Activated B cell treated with CpG ODN at 0.5 μM for 24 hours (primary cell): ENCODE results near the gene CTNNA1. TPM values are rescaled to one million over a fixed set of nuclear protein-coding genes. Genes with fewer than 3 reads are reported as not detected.

Source experiments
- ATAC-seq: fragments of 200-7000 bp; cut with Tn5 transposase; one replicate; pipeline ENCODE4 v1.10.0; 2021; ENCODE audit warnings: low read depth, mild to moderate bottlenecking, moderate library complexity
- CTCF ChIA-PET: fragments of 350-600 bp; sonication (Branson Sonifier 250); formaldehyde crosslinking; loops from one replicate; lab custom pipeline; 2021; ENCODE audit warnings: antibody characterized with exemption; lab: Charles Lee
- POLR2A ChIA-PET: fragments of 350-600 bp; sonication (Branson Sonifier 250); formaldehyde crosslinking; loops from one replicate; lab custom pipeline; 2021; ENCODE audit warnings: antibody characterized with exemption; lab: Charles Lee
- DNase-seq: peaks from one replicate; pipeline ENCODE4 v3.0.0; 2022
- H3K27ac Mint-ChIP-seq: one replicate; pipeline ENCODE4 v1.8.0; 2020; ENCODE audit warnings: mixed read lengths
- H3K27me3 Mint-ChIP-seq: one replicate; pipeline ENCODE4 v1.8.0; 2021; ENCODE audit warnings: mixed read lengths
- H3K36me3 Mint-ChIP-seq: one replicate; pipeline ENCODE4 v1.8.0; 2021; ENCODE audit warnings: low read depth, mixed read lengths
- H3K4me1 Mint-ChIP-seq: one replicate; pipeline ENCODE4 v1.8.0; 2021; ENCODE audit warnings: mixed read lengths
- H3K4me3 Mint-ChIP-seq: one replicate; pipeline ENCODE4 v1.8.0; 2020; ENCODE audit warnings: mild to moderate bottlenecking, mixed read lengths
- H3K9me3 Mint-ChIP-seq: one replicate; pipeline ENCODE4 v1.8.0; 2020; ENCODE audit warnings: mixed read lengths
- CTCF ChIP-seq: fragments of 200-600 bp; IDR thresholded peaks from one replicate; pipeline ENCODE4 v1.8.0; 2022; ENCODE audit warnings: antibody characterized with exemption, mild to moderate bottlenecking
- intact Hi-C: fragments of 100-400 bp; cut with micrococcal nuclease; formaldehyde crosslinking; loops from one replicate; pipeline ENCODE4 v1.15.1; 2024
- total RNA-seq: library from RNA; stranded (reverse); gene quantifications from 2 replicates; pipeline ENCODE4 v1.2.3, GENCODE V29; 2022

The CTNNA1 gene
- total RNA-seq, 1 donor from 2014 or later, result 76.0 TPM

GRCh38 chr5:138898742-138899141 is 145.5 kb downstream of the CTNNA1 start:
- intact Hi-C loops, result no loop called here
- Mint-ChIP-seq H3K27ac (no peak overlapping the region), H3K36me3 (peaks cover 34% of the 10 kb centered on the region), H3K4me3 (no peak overlapping the region), H3K4me1 (peaks cover 13% of the 10 kb centered on the region), H3K9me3 (no peaks in the 10 kb centered on the region), H3K27me3 (no peaks in the 10 kb centered on the region)
- ATAC-seq (no peak), DNase-seq (no peak)
- POLR2A ChIA-PET, result no interaction called here
- TF ChIP-seq CTCF, result no peak
- CTCF ChIA-PET, result no interaction called here

GRCh38 chr5:138900281-138900965 is 147.2 kb downstream of the CTNNA1 start:
- ATAC-seq, result no peak
- H3K4me1 Mint-ChIP-seq, result peaks cover 13% of the 10 kb centered on the region
- no peak for TF ChIP-seq CTCF
- H3K27me3 Mint-ChIP-seq, result no peaks in the 10 kb centered on the region
- no peak overlapping the region for H3K27ac Mint-ChIP-seq
- no peak for DNase-seq
- CTCF ChIA-PET, result no interaction called here
- POLR2A ChIA-PET, result no interaction called here
- no peak overlapping the region for H3K4me3 Mint-ChIP-seq
- intact Hi-C loops, result no loop called here
- peaks cover 46% of the 10 kb centered on the region for H3K36me3 Mint-ChIP-seq
- no peaks in the 10 kb centered on the region for H3K9me3 Mint-ChIP-seq

GRCh38 chr5:138901716-138902115 is 148.5 kb downstream of the CTNNA1 start:
- peaks cover 13% of the 10 kb centered on the region for H3K4me1 Mint-ChIP-seq
- DNase-seq, result no peak
- H3K27me3 Mint-ChIP-seq, result no peaks in the 10 kb centered on the region
- H3K27ac Mint-ChIP-seq, result no peak overlapping the region
- H3K4me3 Mint-ChIP-seq, result no peak overlapping the region
- ATAC-seq, result no peak
- H3K9me3 Mint-ChIP-seq, result no peaks in the 10 kb centered on the region
- intact Hi-C loops, result no loop called here
- TF ChIP-seq CTCF, result no peak
- peaks cover 56% of the 10 kb centered on the region for H3K36me3 Mint-ChIP-seq
- ChIA-PET CTCF (no interaction called here), POLR2A (no interaction called here)

- ChIA-PET CTCF (no interaction called here), POLR2A (no interaction called here)
- Mint-ChIP-seq H3K36me3 (peaks cover 53% of the 10 kb centered on the region), H3K9me3 (no peaks in the 10 kb centered on the region), H3K27ac (no peak overlapping the region), H3K4me1 (peaks cover 10% of the 10 kb centered on the region), H3K4me3 (no peak overlapping the region), H3K27me3 (no peaks in the 10 kb centered on the region)
- intact Hi-C loops, result no loop called here
- ATAC-seq (no peak), DNase-seq (no peak)
- TF ChIP-seq CTCF, result no peak
Observed at GRCh38 chr5:138903130-138903775, 150.0 kb downstream of the CTNNA1 start.

GRCh38 chr5:138905541-138905940 is 152.3 kb downstream of the CTNNA1 start:
- Mint-ChIP-seq H3K4me3 (no peak overlapping the region), H3K27me3 (no peaks in the 10 kb centered on the region), H3K36me3 (peaks cover 47% of the 10 kb centered on the region), H3K27ac (no peak overlapping the region), H3K9me3 (no peaks in the 10 kb centered on the region), H3K4me1 (peaks cover 2% of the 10 kb centered on the region)
- no peak for ATAC-seq
- POLR2A ChIA-PET, result no interaction called here
- no peak for TF ChIP-seq CTCF
- DNase-seq, result no peak
- CTCF ChIA-PET, result no interaction called here
- intact Hi-C loops, result no loop called here
